Kidney epithelial cell (primary cell): ENCODE results near the gene CD74. TPM values are rescaled to one million over a fixed set of nuclear protein-coding genes. Genes with fewer than 3 reads are reported as not detected.

Source experiments
- DNase-seq: peaks from one replicate; pipeline ENCODE4 v3.0.0-alpha.2; 2010; ENCODE audit warnings: low read depth
- H3K27me3 ChIP-seq: 2 replicates; pipeline ENCODE4 v1.6.0; 2011; ENCODE audit warnings: low read length; ENCODE audit not compliant: control insufficient read depth, insufficient read depth
- H3K36me3 ChIP-seq: 2 replicates; pipeline ENCODE4 v1.5.1; 2011; ENCODE audit warnings: low read length; ENCODE audit not compliant: control insufficient read depth, insufficient read depth
- H3K4me3 ChIP-seq: 2 replicates; pipeline ENCODE4 v1.5.1; 2011; ENCODE audit warnings: low read depth, mild to moderate bottlenecking, control low read depth, low read length
- total RNA-seq: library from RNA; depleted of rRNA; stranded (reverse); fragments of >200 nt; gene quantifications from 2 replicates; pipeline ENCODE4 v1.2.3, GENCODE V29; 2015
- TF ChIP-seq, protein P1 (sequence below): IDR thresholded peaks from 2 replicates; pipeline ENCODE4 v1.5.1; 2011; ENCODE audit warnings: mild to moderate bottlenecking, moderate library complexity, low read length, control low read depth, inconsistent platforms; ENCODE audit not compliant: insufficient read depth, poor library complexity, severe bottlenecking

The CD74 gene
- total RNA-seq, 1 donor from 2014 or later, result 119 TPM

DNA sequence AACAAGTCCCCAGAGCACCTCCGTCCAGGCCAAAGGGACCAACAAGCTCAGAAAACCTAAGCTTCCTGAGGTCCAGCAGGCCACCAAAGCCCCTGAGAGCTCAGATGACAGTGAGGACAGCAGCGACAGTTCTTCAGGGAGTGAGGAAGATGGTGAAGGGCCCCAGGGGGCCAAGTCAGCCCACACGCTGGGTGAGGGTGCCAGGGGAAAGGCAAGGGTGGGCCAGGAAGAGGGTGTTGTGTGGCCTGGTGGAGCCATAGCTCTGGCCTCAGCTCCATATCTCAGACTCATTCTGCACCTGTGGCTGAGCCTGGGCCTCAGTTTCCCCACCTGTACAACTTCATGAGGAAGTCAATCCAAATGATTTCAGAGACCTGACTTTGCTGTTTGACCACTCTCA is 20.7 kb downstream of the CD74 start:
- TF ChIP-seq, protein P1, sequence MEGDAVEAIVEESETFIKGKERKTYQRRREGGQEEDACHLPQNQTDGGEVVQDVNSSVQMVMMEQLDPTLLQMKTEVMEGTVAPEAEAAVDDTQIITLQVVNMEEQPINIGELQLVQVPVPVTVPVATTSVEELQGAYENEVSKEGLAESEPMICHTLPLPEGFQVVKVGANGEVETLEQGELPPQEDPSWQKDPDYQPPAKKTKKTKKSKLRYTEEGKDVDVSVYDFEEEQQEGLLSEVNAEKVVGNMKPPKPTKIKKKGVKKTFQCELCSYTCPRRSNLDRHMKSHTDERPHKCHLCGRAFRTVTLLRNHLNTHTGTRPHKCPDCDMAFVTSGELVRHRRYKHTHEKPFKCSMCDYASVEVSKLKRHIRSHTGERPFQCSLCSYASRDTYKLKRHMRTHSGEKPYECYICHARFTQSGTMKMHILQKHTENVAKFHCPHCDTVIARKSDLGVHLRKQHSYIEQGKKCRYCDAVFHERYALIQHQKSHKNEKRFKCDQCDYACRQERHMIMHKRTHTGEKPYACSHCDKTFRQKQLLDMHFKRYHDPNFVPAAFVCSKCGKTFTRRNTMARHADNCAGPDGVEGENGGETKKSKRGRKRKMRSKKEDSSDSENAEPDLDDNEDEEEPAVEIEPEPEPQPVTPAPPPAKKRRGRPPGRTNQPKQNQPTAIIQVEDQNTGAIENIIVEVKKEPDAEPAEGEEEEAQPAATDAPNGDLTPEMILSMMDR, result no peak
- DNase-seq, result no peak
- no peak overlapping the region for H3K4me3 ChIP-seq
- peaks cover 9% of the 10 kb centered on the region for H3K36me3 ChIP-seq
- no peaks in the 10 kb centered on the region for H3K27me3 ChIP-seq

DNA sequence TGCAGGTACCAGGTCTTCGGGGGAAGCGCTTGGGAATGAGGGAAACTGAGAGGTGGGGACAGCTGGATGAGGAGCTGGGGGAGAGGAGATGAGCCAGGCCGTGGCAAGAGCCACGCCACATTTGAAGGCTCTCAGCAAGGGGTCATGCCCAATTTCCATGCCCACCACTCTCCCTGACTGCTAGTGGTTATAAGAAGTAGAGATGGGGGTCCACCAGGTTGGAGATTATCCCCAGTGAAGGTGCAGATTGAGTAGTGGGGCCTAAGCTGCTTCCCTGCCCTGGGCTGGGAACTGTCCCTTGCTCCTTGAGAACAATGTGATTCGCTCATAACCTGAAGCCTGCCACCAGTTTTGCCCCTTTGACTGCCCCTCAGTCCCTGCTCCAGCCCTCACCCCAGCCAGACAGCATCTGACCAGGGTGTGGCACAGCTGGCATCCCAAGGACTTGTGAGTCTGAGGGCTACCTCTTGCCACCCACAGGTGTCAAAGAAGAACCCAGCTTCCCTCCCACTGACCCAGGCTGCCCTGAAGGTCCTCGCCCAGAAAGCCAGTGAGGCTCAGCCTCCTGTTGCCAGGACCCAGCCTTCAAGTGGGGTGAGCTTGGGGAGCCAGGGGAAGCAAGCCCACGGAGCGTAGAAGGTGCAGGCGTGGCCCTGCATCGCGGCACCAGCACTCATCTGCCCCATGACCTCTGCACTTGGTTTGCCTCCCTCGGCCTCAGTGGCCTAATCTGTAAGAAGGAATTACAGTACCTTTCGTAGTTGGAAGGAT is 21.5 kb downstream of the CD74 start:
- Histone ChIP-seq H3K36me3 (peaks cover 9% of the 10 kb centered on the region), H3K4me3 (no peak overlapping the region), H3K27me3 (no peaks in the 10 kb centered on the region)
- TF ChIP-seq, protein P1, result no peak
- DNase-seq, result no peak

DNA sequence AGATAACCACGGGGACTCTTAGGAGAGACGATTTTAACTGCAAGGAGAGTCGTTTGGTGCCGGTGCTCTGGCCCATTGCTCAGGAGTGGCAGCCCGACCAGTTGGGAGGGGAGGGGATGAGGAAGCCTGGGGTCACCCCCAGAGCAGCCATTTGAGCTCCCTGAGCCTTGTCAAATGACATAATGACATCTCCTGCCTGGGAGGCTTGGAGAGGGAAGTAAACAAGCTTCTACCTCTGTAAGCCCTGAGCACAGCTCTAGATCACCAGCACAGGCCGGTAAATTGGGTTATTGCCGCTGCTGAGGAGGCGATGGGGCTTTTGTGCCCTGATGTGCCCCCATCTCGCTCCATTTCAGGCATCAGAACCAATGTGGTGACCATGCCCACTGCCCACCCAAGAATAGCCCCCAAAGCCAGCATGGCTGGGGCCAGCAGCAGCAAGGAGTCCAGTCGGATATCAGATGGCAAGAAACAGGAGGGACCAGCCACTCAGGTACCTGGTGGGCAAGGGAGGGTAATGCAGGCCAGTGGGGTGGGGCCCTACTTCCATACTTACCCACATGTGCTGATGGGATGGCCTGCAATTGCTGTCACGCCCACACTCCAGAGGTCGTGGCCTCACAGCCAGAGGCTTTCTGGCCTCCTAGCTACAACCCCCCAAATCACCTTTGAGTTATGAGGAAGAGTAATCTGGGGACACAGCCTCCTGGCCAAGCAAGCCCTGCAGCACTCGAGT is 23.0 kb downstream of the CD74 start:
- no peak overlapping the region for H3K4me3 ChIP-seq
- no peak for DNase-seq
- peaks cover 8% of the 10 kb centered on the region for H3K36me3 ChIP-seq
- TF ChIP-seq, protein P1, result no peak
- H3K27me3 ChIP-seq, result no peaks in the 10 kb centered on the region

DNA sequence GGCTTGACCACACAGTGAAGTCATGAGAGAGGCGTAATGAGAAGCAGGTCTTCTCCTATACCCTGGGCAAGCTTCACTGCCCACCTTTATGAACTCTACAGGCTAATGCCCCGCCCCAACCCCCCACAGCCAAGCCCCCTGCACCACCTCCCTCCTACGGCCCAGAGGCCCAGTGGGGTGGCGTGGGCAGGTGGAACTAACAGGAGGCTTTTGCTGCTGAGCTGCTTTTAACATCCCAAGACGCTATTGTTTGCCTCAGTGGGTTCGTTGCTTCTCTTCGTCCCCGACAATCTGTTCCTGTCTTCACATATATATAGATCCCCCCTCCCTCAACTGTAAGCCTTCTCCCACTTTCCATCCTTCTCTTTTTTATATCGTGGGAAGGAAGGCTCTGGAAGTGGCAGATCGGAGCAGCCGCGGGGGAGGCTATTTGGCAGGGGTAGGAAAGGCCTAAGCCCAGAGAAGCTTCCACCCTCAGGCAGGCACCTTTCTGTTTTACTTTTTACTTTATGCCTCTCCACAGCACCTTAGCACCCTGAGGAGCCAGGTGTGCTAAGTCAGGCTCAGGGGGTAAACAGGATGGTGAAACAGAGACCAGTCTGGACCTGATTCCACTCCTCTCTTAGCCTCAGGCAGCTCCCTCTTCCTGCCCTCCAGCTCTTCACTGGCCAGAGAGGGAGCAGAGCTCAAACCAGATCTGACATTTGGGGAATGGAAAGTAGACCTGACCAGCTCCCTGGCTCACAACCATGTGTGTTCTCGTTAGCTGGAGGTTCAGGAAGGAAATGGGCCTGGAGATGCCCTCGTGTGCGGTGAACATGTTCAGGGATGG is 26.5 kb downstream of the CD74 start:
- Histone ChIP-seq H3K4me3 (no peak overlapping the region), H3K27me3 (no peaks in the 10 kb centered on the region), H3K36me3 (peaks cover 11% of the 10 kb centered on the region)
- TF ChIP-seq, protein P1, result no peak
- no peak for DNase-seq

DNA sequence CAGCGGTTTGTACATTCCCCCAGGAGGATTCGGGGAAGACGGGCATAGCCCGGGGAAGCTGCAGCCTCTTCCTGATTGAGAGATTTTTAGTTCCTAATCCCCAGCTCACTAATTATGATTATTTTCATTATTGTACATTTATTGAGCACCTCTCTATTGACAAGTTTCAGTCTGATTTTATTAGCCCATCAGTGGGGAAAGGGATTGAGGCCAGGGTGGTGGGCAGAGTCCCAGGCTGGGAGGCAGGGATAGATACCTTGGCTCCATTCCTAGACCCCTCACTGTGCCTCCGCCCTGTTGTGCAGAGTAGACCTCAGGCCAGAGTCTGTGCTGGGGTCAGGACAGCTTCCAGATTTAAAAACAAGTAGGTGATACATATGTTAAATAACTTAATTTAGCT is 28.0 kb downstream of the CD74 start:
- Histone ChIP-seq H3K27me3 (no peaks in the 10 kb centered on the region), H3K36me3 (peaks cover 7% of the 10 kb centered on the region), H3K4me3 (no peak overlapping the region)
- no peak for DNase-seq
- TF ChIP-seq, protein P1, result no peak
